Activated CD8-positive, alpha-beta memory T cell treated with anti-CD3 and anti-CD28 coated beads for 24 hours (primary cell): ENCODE measurements around the gene NEIL1.

Experiments
- DNase-seq: peaks from one replicate; pipeline ENCODE4 v3.0.0-alpha.2; 2020

NEIL1 gene

GRCh38 chr15:75397494-75397893, 50.7 kb downstream of the NEIL1 start:
- DNase-seq = no peak

GRCh38 chr15:75403892-75404291, 57.1 kb downstream of the NEIL1 start:
- no peak for DNase-seq
